H9 (cell line): Measurements from ENCODE around the gene ECSIT. TPM values are rescaled to one million over a fixed set of nuclear protein-coding genes. Genes with fewer than 3 reads are reported as not detected.

Experiments used
- DNase-seq: peaks from one replicate; pipeline ENCODE4 v3.0.0-alpha.2; 2017
- H2AFZ ChIP-seq: one replicate; pipeline ENCODE4 v1.6.1; 2013; ENCODE audit warnings: mild to moderate bottlenecking, low read length, control low read depth, moderate library complexity
- H2AK5ac ChIP-seq: 2 replicates; pipeline ENCODE4 v1.6.1; 2013; ENCODE audit warnings: low read length, control low read depth, mixed read lengths; ENCODE audit not compliant: insufficient read length
- H2BK120ac ChIP-seq: one replicate; pipeline ENCODE4 v1.6.1; 2013; ENCODE audit warnings: low read depth, mild to moderate bottlenecking, low read length, control low read depth, inconsistent platforms; ENCODE audit not compliant: poor library complexity, severe bottlenecking
- H2BK12ac ChIP-seq: 2 replicates; pipeline ENCODE4 v1.6.1; 2013; ENCODE audit warnings: low read length, control low read depth, mixed read lengths, low read depth; ENCODE audit not compliant: insufficient read length
- H2BK15ac ChIP-seq: 2 replicates; pipeline ENCODE4 v1.6.1; 2013; ENCODE audit warnings: low read depth, low read length, control low read depth
- H2BK20ac ChIP-seq: one replicate; pipeline ENCODE4 v1.6.1; 2013; ENCODE audit warnings: low read depth, mild to moderate bottlenecking, low read length, control low read depth, inconsistent platforms; ENCODE audit not compliant: poor library complexity, severe bottlenecking
- H2BK5ac ChIP-seq: 2 replicates; pipeline ENCODE4 v1.6.1; 2013; ENCODE audit warnings: low read length, control low read depth, mixed read lengths; ENCODE audit not compliant: insufficient read length
- H3K14ac ChIP-seq: 2 replicates; pipeline ENCODE4 v1.6.1; 2013; ENCODE audit warnings: low read length, control low read depth; ENCODE audit not compliant: insufficient read depth
- H3K18ac ChIP-seq: 2 replicates; pipeline ENCODE4 v1.6.1; 2013; ENCODE audit warnings: low read depth, mild to moderate bottlenecking, mixed read lengths, low read length, control low read depth; ENCODE audit not compliant: insufficient read length
- H3K23ac ChIP-seq: 2 replicates; pipeline ENCODE4 v1.6.1; 2013; ENCODE audit warnings: low read length, control low read depth, mixed read lengths, low read depth; ENCODE audit not compliant: insufficient read length
- H3K23me2 ChIP-seq: 2 replicates; pipeline ENCODE4 v1.6.1; 2013; ENCODE audit warnings: low read depth, mild to moderate bottlenecking, mixed read lengths, low read length, control low read depth; ENCODE audit not compliant: insufficient read length, poor library complexity, severe bottlenecking
- H3K27ac ChIP-seq: 2 replicates; pipeline ENCODE4 v1.5.1; 2013; ENCODE audit warnings: low read length, control low read depth, mixed read lengths, low read depth; ENCODE audit not compliant: insufficient read length
- H3K27me3 ChIP-seq: 2 replicates; pipeline ENCODE4 v1.6.1; 2013; ENCODE audit warnings: low read length, control low read depth, inconsistent platforms; ENCODE audit not compliant: insufficient read depth
- H3K4ac ChIP-seq: 2 replicates; pipeline ENCODE4 v1.6.1; 2013; ENCODE audit warnings: low read depth, mild to moderate bottlenecking, control low read depth, inconsistent platforms, low read length, moderate library complexity
- H3K4me1 ChIP-seq: 2 replicates; pipeline ENCODE4 v1.6.1; 2013; ENCODE audit warnings: low read length, control low read depth, inconsistent platforms; ENCODE audit not compliant: insufficient read depth
- H3K4me2 ChIP-seq: 2 replicates; pipeline ENCODE4 v1.6.1; 2013; ENCODE audit warnings: low read length, control low read depth, mixed read lengths; ENCODE audit not compliant: insufficient read length, insufficient read depth
- H3K56ac ChIP-seq: 2 replicates; pipeline ENCODE4 v1.6.1; 2013; ENCODE audit warnings: low read depth, mild to moderate bottlenecking, mixed read lengths, low read length, control low read depth; ENCODE audit not compliant: insufficient read length
- H3K79me1 ChIP-seq: 2 replicates; pipeline ENCODE4 v1.6.1; 2013; ENCODE audit warnings: low read depth, mild to moderate bottlenecking, moderate library complexity, low read length, control low read depth, inconsistent platforms; ENCODE audit not compliant: insufficient read depth, poor library complexity, severe bottlenecking
- H3K79me2 ChIP-seq: 2 replicates; pipeline ENCODE4 v1.6.1; 2013; ENCODE audit warnings: low read length, control low read depth, inconsistent platforms; ENCODE audit not compliant: insufficient read depth
- H3K9ac ChIP-seq: 2 replicates; pipeline ENCODE4 v1.6.1; 2013; ENCODE audit warnings: low read length, control low read depth, mixed read lengths; ENCODE audit not compliant: insufficient read length; ENCODE audit errors: extremely low read depth
- H3K9me3 ChIP-seq: one replicate; pipeline ENCODE4 v1.6.1; 2013; ENCODE audit warnings: low read depth, low read length, inconsistent platforms; ENCODE audit not compliant: control insufficient read depth
- H3T11ph ChIP-seq: one replicate; pipeline ENCODE4 v1.6.1; 2013; ENCODE audit warnings: mild to moderate bottlenecking, low read length, control low read depth, inconsistent platforms
- H4K20me1 ChIP-seq: one replicate; pipeline ENCODE4 v1.6.1; 2013; ENCODE audit not compliant: control insufficient read depth, insufficient read length, insufficient read depth
- H4K5ac ChIP-seq: 2 replicates; pipeline ENCODE4 v1.6.1; 2013; ENCODE audit warnings: low read depth, mild to moderate bottlenecking, mixed read lengths, low read length, control low read depth; ENCODE audit not compliant: insufficient read length
- H4K8ac ChIP-seq: replicated peaks from 2 replicates; pipeline ENCODE4 v1.6.1; 2013; ENCODE audit warnings: low read length, control low read depth, mixed read lengths, low read depth; ENCODE audit not compliant: insufficient read length
- H4K91ac ChIP-seq: 2 replicates; pipeline ENCODE4 v1.6.1; 2013; ENCODE audit warnings: low read depth, mild to moderate bottlenecking, moderate library complexity, mixed read lengths, low read length, control low read depth; ENCODE audit not compliant: insufficient read length
- H3K27ac Mint-ChIP-seq, 3 experiments: 2 replicates in 2 of 3; 3 replicates in 1 of 3; pipeline ENCODE4 v1.8.0; 2020 to 2021; ENCODE audit warnings: mixed read lengths in 3 of 3, mild to moderate bottlenecking in 1 of 3, moderate library complexity in 1 of 3
- H3K27me3 Mint-ChIP-seq: 2 replicates; pipeline ENCODE4 v1.8.0; 2021; ENCODE audit warnings: low read depth, mild to moderate bottlenecking, moderate library complexity, mixed read lengths
- H3K36me3 Mint-ChIP-seq, 3 experiments: 2 replicates in 2 of 3; 3 replicates in 1 of 3; pipeline ENCODE4 v1.8.0; 2020 to 2021; ENCODE audit warnings: low read depth in 3 of 3, mixed read lengths in 3 of 3; ENCODE audit not compliant: insufficient read depth in 1 of 3
- H3K4me1 Mint-ChIP-seq, 2 experiments: 2 replicates each; pipeline ENCODE4 v1.8.0; 2020; ENCODE audit warnings: mixed read lengths in 2 of 2
- H3K4me3 Mint-ChIP-seq, 2 experiments: 2 replicates in 1 of 2; 3 replicates in 1 of 2; pipeline ENCODE4 v1.8.0; 2020 to 2021; ENCODE audit warnings: mild to moderate bottlenecking in 2 of 2, mixed read lengths in 2 of 2, moderate library complexity in 1 of 2
- H3K9me3 Mint-ChIP-seq, 2 experiments: 2 replicates in 1 of 2; 3 replicates in 1 of 2; pipeline ENCODE4 v1.8.0; 2020; ENCODE audit warnings: mild to moderate bottlenecking in 2 of 2, mixed read lengths in 2 of 2, moderate library complexity in 1 of 2
- WGBS: extraction: QIAGEN DNeasy Blood & Tissue Kit; methylation state at CpG from one replicate; pipeline ENCODE4 v1.1.7; 2013; ENCODE audit warnings: missing lambda C conversion rate, low lambda C conversion rate, mixed read lengths; ENCODE audit not compliant: insufficient read length; ENCODE audit errors: extremely low coverage; 5-methylcytosine and 5-hydroxymethylcytosine counted together
- total RNA-seq: library from RNA; stranded (reverse); gene quantifications from 2 replicates; pipeline ENCODE4 v1.2.1, GENCODE V29; 2021
- TF ChIP-seq, protein P1 (sequence below): fragments of 200-600 bp; sonication (generic); conservative IDR thresholded peaks from 3 replicates; pipeline ENCODE4 v1.8.0; 2021; ENCODE audit warnings: antibody characterized with exemption, mild to moderate bottlenecking

Gene ECSIT
- total RNA-seq, 1 experiment from 2014 or later, result 42.4 TPM

- Histone ChIP-seq H3T11ph (no peak within 1 kb of the TSS), H3K27me3 (no peaks in the 10 kb centered on the region), H3K79me1 (no peaks in the 10 kb centered on the region), H3K79me2 (no peaks in the 10 kb centered on the region), H3K14ac (peak within 1 kb of the TSS; percentile 66; the same call in 1 of the 2 replicates), H2AFZ (no peak within 1 kb of the TSS), H2AK5ac (no peak within 1 kb of the TSS), H3K9me3 (no peaks in the 10 kb centered on the region), H3K9ac (no peak within 1 kb of the TSS), H3K4ac (no peak within 1 kb of the TSS), H2BK12ac (no peak within 1 kb of the TSS), H2BK20ac (no peak within 1 kb of the TSS), H4K5ac (no peak within 1 kb of the TSS), H2BK15ac (no peak within 1 kb of the TSS), H3K23me2 (peaks cover 9% of the 10 kb centered on the region), H3K23ac (no peak within 1 kb of the TSS), H3K27ac (no peak within 1 kb of the TSS), H3K4me1 (peaks cover 4% of the 10 kb centered on the region; the same call in 1 of the 2 replicates), H4K20me1 (no peaks in the 10 kb centered on the region), H2BK5ac (no peak within 1 kb of the TSS), H4K91ac (no peak within 1 kb of the TSS), H3K56ac (no peak within 1 kb of the TSS), H2BK120ac (no peak within 1 kb of the TSS), H4K8ac (no peak within 1 kb of the TSS), H3K4me2 (peak within 1 kb of the TSS; percentile 44), H3K18ac (peak within 1 kb of the TSS; percentile 5)
- Mint-ChIP-seq H3K27me3 (peaks cover 14% of the 10 kb centered on the region), H3K4me3 (peak within 1 kb of the TSS; percentile 50 to 71), H3K36me3 (no peaks in the 10 kb centered on the region), H3K9me3 (no peaks in the 10 kb centered on the region; a peak in 1 of 5 replicates), H3K4me1 (peaks cover 14 to 24% of the 10 kb centered on the region in 2 experiments), H3K27ac (peak within 1 kb of the TSS; percentile 1 to 89 (median 48); a peak in 3 of 7 replicates)
- DNase-seq, result peak; percentile 88
- no CpG with 5 or more reads among the region's 21 CpGs for WGBS
- TF ChIP-seq, protein P1, sequence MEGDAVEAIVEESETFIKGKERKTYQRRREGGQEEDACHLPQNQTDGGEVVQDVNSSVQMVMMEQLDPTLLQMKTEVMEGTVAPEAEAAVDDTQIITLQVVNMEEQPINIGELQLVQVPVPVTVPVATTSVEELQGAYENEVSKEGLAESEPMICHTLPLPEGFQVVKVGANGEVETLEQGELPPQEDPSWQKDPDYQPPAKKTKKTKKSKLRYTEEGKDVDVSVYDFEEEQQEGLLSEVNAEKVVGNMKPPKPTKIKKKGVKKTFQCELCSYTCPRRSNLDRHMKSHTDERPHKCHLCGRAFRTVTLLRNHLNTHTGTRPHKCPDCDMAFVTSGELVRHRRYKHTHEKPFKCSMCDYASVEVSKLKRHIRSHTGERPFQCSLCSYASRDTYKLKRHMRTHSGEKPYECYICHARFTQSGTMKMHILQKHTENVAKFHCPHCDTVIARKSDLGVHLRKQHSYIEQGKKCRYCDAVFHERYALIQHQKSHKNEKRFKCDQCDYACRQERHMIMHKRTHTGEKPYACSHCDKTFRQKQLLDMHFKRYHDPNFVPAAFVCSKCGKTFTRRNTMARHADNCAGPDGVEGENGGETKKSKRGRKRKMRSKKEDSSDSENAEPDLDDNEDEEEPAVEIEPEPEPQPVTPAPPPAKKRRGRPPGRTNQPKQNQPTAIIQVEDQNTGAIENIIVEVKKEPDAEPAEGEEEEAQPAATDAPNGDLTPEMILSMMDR, result no peak
Measured at GRCh38 chr19:11538232-11539036, 9.5 kb upstream of the ECSIT start, which contains the start of gene CNN1. TSS of gene CNN1 (plus strand) at chr19:11538851. CDS start at chr19:11538928, 77 bp downstream.
